Islet of Langerhans (tissue), 1 donor: ENCODE results near the gene MYO15A.

Experiments
- FAIRE-seq: peaks from one replicate; lab custom pipeline; 2011; peaks lifted over from hg19 to GRCh38; lab: Jason Lieb, UNC

Gene MYO15A

DNA sequence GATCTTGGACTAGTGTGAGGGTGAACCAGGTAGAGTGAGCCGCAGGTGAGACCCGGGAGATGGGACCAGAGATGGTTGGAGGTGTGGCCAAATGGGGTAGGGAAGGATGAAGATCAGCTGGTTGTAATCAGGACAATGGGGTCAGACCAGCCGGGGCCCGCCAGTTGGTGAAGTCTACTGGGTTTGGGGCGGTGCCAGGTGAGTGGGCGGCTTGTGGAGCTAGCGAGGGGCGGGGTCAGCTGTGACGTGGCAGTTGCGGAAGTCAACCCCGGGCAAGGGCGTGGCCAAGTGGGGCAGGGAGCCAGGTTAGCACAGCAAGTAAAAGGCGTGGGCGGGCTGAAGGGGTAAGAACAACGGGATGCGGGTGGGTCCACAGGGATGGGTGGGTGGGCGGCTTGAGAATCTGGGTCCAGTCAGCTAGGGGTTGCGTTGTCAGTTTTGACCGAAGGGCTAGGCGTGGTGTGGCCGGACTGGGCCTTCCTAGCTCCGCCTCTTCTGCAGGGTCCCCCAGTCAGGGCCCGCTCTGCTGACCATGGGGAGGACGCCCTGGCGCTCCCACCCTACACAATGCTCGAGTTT, 49.6 kb downstream of the MYO15A start:
- FAIRE-seq: no peak

DNA sequence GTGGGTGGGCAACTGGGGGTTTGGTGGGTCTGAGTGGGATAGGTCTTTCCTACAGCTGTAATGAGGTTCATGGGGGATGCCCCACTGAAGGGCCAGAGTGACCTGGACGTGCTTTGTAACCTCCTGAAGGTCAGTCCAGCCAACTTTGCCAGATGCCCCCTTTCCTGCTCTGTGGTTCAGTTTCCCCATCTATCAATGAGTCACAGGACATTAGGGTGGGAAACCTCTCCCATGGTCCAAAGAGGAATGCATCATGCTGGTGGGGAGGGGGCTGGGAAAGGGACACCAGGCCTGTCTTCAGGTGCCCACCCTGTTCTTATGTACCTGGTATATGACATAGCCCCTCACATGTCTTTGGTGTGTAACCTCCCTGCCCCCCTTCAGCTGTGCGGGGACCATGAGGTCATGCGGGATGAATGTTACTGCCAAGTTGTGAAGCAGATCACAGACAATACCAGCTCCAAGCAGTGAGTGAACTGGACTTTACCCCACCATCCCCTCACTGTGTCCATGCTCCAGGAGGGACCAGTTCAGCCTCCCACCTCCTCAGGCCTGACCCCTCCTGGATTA, 51.1 kb downstream of the MYO15A start:
- no peak for FAIRE-seq

DNA sequence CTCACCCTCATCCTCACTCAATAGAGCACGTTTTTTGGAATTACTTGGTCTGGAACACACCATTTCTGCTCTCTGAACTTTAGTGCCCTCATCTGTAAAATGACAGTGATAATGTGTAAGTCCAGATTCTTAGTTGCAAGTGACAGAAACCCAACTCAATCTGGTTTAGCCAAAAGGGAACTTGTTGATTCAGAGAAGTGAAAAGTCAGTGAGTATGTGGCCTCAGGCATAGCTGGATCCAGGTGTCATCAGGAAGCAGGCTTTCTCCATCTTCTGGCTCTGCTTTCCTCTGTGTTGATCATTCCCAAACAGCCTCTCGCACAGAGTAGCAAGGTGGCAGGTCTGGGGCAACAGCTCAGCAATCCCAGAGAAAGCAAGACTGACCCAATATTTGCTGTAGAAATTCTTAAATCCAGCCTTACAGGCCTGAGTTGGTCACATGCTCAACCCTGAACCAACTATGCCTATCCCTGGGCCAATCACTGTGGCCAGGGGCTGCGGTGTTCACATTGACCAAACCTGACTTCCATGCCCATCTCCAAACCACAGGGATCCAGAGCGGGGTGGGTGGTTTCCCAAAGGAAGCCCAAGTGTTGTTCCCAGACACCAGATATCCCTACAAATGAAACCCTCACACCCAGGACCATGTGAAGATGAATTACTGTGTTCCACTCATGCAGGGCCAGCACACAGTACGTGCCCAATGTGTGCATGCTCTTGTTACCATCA, 51.7 kb downstream of the MYO15A start:
- FAIRE-seq: no peak

DNA sequence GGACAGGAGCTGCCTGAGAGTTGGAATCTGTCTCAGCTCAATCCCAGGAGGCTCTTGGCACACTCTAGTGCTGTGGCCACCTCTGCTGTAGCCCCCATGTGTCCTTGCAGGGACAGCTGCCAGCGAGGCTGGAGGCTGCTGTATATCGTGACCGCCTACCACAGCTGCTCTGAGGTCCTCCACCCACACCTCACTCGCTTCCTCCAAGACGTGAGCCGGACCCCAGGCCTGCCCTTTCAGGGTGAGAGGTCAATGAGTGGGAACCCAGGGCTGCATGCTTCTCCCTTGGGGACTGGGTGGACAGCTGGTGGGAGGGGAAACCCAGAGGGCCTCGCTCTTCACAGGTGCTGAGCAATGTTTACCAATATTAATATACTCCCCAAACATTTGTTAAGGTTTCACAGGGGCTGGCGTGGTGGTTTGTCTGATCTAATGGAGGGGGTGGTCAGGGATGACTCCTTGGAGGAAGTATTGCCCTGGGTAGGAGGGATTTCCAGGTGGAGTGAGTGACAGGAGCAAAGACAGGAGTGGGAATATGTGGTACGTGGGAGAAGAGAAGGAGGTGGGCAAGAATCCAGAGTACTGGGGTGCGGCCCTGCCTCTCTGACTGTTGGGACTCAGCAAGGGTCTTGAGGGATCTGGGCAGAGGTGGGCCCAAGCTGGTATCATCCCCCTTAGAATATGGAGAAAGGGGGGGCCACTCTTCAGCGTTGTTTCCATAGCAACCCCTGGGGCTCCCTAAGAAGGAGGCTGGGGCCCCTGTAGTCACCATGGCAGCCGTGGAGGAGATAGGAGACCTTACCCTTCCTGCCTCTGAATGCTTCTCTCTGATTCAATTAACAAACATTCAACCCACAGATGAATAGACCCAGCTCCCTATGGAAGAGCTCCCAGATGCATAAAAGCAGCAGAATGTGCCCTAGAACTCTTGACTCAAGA, 52.9 kb downstream of the MYO15A start:
- no peak for FAIRE-seq

DNA sequence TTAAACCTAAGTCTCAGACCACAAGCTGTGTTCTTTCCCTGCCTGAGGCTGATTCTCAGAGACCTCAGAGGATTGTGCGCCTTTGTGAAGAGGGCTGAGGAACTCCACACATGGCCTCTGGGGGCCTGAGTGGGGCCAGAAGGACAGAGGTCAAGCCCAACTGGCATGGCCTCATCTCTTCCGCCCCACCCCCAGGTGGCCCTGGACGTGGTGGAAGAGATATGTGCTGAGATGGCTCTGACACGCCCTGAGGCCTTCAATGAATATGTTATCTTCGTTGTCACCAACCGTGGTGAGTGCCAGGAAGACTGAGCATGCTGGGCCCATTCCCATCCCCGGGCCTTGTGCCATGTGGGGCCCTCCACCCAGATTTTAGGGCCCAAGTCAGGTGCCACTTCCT, 55.0 kb downstream of the MYO15A start:
- no peak for FAIRE-seq

DNA sequence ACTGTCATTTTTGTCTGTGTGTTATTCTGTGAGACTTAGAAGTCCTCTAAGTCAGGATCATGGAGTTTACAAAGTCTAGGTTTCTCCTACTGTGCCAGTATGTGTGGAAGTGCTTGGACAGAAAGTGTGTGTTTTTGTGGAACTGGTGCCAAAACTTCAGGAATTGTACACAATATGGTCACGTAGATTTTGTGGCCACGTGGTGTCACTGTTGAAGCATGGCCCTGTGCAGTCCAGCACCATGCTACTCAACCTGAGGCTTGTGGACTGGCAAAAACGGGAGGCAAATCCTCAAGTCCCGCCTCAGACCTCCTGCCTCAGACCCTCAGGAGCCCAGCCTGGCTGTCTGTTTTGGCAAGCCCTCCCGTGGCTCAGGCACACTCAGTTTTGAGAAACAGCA, 58.3 kb downstream of the MYO15A start:
- FAIRE-seq: no peak

DNA sequence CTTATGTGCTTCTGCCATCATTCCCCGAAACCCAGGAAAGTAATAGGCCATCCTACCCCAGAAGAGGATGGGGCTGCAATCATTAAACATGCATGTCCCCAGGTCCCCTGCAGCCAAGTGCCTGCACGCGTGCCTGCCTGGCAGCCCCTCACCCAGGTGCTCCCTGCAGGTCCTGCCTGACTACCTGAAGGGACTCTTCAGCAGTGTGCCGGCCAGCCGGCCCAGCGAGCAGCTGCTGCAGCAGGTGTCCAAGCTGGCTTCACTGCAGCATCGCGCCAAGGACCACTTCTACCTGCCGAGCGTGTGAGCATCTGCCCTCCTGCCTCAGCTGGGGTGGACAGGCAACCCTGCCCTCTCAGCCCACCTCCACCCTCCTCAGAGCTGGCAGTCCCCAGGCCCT, 58.9 kb downstream of the MYO15A start:
- FAIRE-seq: no peak

DNA sequence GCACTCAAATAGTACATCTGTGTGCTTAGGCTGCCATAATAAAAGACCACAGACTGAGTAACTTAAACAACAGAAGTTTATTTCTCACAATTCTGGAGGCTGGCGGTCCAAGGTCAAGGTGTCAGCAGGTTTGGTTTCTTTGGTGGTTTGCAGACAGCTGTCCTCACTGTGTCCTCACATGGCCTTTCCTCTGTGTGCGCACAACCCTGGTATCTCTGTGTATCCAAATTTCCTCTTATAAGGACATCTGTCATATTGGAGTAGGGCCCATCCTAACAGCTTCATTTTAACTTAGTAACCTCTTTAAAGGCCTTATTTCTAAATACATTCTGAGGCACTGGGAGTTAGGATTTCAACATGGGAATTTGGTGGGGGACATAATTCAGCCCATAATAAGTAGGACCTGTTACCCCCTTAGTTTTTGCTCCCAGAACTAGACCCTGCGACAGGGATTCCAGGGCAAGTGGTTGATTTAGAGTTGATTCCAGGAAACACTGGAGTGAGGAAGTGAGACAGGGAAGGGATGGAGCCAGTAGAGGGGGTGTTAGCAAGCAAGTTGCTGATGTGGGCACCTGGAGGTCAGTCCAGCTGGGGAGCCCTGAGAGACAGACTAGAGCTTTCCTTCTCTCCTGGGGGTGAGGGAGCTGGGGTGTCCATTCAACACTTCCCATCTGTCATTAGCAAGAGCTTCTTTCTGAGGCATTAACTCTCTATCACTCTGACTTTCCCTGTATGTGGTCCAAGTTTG, 64.1 kb downstream of the MYO15A start:
- no peak for FAIRE-seq

DNA sequence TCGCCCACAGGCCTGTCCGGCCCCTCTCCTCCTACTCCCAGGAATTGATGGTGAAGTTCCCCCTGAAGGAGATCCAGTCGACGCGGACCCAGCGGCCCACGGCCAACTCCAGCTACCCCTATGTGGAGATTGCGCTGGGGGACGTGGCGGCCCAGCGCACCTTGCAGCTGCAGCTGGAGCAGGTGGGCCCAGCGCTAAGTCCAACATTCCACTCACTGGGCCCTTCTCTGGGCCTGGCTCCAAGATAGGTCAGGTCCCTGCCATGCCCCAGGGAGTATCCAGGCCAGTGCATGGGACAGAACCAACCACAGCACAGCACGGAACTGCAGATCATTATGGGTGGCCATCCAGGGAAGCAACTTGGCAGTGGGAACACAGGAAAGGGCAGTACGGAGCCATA, 65.2 kb downstream of the MYO15A start:
- FAIRE-seq: no peak

DNA sequence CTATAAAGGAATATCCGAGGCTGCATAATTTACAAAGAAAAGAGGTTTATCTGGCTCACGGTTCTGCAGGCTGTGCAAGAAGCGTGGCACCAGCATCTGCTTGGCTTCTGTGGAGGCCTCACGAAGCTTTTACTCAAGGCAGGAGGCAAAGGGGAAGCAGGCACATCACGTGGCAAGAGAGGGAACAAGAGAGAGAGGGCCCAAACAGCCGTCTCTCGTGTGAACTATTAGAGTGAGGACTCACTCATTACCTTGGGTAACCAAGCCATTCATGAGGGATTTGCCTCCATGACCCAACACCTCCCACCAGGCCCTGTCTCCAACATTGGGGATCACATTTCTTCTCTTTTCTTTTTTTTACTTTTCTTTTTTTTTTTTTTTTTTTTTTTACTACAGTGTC, 67.6 kb downstream of the MYO15A start:
- FAIRE-seq: no peak

DNA sequence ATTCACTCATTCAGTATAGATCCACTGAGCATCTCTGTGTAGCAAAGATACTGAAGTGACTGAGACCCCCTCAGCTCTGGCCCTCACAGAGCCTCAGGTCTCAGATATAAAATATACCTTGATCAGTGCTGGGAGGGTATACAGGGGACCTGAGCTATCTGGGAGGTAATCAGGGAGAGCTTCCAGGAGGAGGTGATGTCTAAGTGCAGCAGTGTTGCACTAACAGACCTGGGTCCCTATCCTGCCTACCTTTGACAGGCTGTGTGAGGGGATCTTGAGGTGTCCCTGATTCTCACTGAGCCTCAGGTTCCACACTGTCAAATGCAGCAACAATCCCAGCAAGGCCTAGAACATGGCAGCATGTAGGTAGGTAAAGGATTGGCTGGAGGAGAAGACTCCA, 68.6 kb downstream of the MYO15A start:
- FAIRE-seq: no peak

DNA sequence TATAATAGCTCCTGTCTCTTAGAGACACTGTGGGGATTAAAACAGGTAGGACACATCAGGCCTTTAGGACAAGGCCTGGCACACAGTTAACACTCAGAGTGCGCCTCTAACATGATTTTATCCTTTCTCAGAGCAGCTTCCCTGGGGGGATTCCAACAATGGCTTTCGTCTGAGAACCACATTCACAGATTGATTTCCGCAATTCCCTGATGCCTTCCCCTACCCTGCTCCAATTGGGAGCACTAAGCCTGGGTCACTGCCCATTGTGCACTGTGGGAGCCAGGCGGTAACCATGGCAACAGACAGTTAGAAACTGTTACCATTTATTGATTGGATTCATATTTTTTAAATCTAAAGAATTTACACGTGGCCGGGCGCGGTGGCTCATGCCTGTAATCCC, 69.2 kb downstream of the MYO15A start:
- FAIRE-seq: no peak

DNA sequence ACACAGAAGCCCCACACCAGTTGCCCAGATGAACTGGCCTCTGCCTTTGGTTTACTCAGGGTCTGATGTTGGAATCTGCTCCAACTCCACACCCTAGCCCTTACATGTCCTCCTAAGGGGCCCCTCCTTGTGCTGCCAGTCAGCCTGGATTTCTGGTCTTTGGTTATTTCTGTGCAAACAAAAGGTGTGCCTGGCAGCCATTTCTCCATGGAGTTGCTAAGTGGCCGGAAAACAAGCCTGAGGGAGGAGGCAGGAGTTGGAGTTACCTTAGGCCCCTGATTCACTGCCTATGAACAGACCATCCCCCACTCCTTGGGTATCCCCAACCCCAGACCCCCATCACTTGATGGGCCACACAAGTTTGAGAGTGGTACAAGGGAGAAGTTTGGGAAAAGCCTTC, 70.6 kb downstream of the MYO15A start:
- no peak for FAIRE-seq

DNA sequence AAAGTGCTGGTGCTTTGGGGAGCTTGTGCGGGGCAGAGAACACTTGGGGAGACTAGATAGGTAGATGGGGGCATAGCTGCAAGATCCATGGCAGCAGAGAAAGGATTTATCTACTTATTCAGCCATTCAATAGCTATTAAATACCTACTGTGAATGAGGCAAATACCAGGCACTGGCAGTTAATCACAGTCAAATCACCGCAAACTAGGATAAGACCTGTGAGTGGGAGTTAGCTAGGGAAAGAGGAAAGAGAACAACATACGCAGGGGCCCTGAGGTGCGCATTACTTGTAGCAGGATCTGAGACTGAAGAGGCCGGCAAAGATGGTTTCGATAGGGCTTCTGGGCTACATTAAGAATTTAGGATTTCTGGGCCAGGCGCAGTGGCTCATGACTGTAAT, 71.2 kb downstream of the MYO15A start:
- FAIRE-seq: no peak

DNA sequence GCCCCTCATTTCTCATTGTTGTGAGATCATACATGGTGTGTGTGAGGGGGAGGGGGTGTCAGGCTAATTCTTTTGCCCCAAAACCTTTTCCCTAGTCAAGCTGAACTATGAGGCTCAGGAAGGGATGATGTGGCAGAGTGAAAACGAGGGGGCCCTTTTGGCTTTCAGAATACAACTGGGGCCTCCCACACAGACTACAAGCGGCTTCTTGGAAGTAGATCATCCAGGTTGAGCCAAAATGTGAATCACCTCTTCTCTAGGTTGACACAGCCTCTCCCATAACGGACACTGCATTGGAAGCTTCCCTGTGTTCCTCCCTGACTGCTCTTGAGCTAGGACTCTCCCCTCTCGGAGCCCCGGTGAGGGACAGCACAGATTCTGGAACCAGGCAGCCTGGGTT, 72.8 kb downstream of the MYO15A start:
- FAIRE-seq: no peak

DNA sequence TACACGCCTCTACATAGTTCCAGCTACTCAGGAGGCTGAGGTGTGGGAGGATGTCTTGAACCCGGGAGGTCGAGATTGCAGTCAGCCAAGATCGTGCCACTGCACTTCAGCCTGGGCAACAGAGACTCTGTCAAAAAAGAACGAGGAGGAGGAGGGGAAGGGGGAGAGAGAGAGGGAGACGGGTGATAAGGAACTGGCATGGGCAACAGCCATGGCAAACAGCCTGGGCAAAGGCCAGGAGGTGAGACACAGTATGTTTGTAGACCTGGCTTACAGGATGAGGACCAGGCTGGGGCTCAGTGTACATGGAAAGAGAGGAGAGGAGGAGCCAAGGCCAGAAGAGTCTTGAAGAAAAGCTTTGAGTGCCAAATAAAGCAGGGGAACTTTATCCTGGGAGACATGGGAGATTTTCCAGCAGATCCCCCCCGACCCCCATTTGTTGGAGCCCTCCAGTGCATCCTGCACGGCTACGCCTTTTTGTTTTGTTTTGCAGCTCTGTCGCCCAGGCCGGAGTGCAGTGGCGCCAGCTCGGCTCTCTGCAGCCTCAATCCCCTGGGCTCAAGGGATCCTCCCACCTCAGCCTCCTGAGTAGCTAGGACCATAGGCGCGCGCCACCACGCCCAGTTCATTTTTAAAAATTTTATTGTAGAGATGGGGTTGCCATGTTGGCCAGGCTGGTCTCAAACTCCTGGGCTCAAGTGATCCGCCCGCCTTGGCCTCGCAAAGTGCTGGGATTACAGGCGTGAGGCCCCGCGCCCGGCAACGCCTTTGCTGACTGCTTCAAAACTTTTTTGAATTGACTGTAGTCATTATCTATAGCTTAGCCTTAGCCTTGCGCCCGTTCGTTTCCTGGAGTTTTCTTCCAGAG, 73.8 kb downstream of the MYO15A start:
- FAIRE-seq: no peak

DNA sequence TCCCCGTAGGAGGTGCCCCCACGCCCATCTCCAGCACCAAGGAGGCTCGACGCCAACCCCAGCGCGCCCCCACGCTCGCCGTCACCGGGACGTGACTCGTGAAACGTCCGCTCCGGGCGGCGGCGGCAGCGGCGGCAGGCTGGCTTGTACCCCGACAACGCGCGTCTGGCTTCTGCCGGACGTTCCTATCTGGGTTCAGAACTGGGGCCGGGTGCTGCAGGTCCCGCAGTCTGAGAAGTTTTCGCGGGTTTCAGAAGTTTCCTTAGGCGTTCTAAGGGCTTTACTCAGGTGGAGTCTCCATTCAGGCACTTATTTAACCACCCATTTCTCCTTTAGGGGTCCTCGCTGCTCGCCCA, 74.4 kb downstream of the MYO15A start:
- FAIRE-seq: no peak

DNA sequence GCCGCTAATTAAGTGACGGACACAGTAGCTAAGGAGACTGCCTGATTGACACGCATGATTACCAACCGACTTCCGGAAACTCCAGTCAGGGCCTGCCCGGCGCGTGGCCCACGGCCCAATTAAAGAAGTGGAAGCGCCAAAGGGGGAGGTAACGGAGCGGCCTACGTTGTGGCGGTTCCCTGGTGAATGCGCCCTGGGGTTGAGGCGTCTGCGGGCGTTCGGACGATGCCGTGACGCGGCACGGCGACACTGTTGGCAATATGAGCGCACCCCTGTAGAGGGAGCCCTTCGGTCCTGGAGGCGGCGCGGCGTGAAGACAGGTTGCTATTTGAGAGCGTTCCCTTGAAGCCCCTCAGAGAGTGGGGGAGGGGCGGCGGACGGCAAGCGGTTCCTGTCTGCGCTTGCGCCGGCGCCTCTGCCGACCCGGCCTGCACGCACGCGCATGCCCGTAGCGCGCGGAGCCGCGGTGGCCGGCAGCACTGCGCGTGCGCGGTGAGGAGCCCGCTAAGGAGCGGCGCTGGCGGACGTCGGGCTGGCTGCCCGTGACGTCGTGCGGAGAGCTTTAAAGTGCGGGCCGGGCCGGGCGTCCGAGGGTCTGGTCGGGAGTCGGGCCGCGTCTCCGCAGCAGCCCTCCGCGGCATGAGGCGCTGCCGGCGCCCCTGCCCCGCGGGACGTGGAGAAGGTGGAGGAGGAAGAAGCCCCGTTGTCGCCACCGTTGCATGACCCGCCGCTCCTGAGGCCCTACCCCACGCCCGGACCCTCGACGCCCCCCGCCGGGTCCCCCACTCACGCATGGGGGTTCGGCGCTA, 75.0 kb downstream of the MYO15A start, which contains the start of gene ALKBH5:
TSS of gene ALKBH5 (plus strand) at position 495 of the 809 bp plus-strand sequence. CDS start 416 bp downstream, outside the sequence.
- FAIRE-seq: peak; percentile 93

DNA sequence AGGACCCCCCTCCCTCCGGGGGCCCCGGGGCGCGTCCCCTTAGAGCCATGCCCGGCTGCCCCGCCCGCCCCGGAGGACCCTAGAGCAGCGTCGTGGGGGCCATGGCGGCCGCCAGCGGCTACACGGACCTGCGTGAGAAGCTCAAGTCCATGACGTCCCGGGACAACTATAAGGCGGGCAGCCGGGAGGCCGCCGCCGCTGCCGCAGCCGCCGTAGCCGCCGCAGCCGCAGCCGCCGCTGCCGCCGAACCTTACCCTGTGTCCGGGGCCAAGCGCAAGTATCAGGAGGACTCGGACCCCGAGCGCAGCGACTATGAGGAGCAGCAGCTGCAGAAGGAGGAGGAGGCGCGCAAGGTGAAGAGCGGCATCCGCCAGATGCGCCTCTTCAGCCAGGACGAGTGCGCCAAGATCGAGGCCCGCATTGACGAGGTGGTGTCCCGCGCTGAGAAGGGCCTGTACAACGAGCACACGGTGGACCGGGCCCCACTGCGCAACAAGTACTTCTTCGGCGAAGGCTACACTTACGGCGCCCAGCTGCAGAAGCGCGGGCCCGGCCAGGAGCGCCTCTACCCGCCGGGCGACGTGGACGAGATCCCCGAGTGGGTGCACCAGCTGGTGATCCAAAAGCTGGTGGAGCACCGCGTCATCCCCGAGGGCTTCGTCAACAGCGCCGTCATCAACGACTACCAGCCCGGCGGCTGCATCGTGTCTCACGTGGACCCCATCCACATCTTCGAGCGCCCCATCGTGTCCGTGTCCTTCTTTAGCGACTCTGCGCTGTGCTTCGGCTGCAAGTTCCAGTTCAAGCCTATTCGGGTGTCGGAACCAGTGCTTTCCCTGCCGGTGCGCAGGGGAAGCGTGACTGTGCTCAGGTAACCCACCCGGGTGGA, 75.8 kb downstream of the MYO15A start:
- no peak for FAIRE-seq
